LoVo (cell line): ENCODE data around the gene PDGFC.

ENCODE experiments used
- DNase-seq: peaks from one replicate; pipeline ENCODE4 v3.0.0-alpha.2; 2016; ENCODE audit warnings: low spot score

PDGFC gene

GRCh38 chr4:156782491-156782890 lies 189.1 kb downstream of the PDGFC start:
- no peak for DNase-seq

GRCh38 chr4:156781852-156782251 lies 189.7 kb downstream of the PDGFC start:
- DNase-seq, result peak; percentile 22

DNA sequence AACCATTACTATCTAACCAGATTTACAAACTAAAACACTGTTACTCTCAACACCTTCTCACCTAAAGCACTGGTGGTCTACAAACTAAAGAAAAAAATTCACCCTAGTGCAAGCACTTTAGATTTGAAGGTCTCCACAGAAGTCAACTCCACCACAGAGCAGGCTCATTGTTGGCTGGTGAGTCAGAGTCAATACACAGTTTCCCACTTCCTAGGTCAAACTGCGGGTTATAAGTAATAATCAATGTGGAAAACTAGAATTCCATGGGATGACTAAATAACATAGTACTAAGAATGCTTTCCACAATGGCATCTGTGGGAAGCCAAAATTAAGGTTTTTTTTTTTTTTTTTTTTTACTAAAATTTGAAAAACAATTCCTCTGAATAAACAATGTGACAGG lies 191.8 kb downstream of the PDGFC start:
- DNase-seq, result no peak

GRCh38 chr4:156779042-156779441 lies 192.6 kb downstream of the PDGFC start:
- DNase-seq, result no peak

DNA sequence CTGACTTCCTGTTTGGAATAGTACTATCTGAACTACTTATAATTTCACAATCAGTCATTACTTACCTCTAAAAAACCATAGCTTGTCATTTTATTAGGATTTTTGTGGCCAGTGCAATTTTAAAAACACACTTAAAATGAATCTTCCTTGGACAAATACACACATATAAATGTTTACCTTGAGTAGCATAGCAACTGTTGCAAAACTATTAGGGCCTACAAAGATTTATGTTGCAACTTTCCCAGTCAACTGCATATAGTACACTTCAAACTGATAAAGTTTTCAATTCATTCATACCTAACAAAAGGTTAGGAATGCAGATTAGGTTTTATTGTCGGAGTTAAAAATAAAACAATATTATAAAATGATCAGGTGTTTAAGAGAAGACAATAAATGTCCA lies 193.0 kb downstream of the PDGFC start:
- no peak for DNase-seq

DNA sequence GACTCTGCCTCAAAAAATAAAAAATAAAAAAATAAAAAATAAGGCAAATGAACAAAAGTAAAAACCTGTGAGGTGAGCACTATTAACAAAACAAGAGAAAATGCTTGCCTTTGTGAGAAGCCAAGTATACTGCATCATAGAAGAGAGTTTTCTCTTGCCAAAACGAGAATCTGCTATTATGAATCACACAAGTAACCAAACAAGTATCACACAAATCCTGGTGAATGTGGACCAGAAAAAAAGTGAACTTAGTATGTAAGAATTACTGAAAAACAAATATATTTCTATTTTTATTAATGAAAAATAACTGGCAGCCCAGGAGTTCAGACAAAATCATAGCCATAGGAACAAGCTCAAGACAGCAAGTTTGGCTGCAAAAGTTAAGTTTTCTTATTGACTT lies 193.5 kb downstream of the PDGFC start:
- DNase-seq, result no peak

- DNase-seq, result no peak
Measured at GRCh38 chr4:156775813-156776212, 195.8 kb downstream of the PDGFC start.

GRCh38 chr4:156774422-156774821 lies 197.2 kb downstream of the PDGFC start:
- no peak for DNase-seq

DNA sequence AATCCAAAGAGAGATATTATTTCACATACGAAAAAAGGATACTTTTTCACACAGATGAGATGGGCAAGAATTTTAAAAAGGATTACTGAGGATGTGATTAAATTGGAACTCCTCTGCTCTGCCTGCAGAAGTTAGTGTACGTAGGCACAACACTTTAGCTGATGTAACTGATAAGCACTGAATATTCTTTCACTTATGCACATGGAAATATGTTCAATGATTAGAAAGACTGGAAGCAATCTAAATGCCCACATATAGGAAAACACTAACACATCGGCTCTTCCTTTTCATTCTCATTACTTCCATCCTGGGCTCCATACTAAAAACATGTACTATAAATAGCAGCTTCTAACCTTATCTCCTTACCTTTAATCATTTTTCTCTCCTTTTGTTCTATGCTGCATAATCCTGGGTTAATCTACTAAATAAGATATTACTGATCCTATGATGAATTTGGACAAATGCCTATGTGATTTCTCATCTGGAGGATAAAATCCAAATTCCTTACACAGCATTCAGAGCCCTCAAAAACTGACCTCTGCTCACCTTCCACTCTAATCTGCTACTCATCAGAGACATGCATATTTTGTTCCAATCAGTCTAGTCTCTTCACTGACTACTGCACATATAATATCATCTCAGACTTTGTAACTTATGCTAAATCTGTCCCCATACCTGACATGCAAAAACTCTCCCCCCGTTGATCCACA lies 197.8 kb downstream of the PDGFC start:
- no peak for DNase-seq

GRCh38 chr4:156771171-156771837 lies 200.3 kb downstream of the PDGFC start:
- peak; percentile 57 for DNase-seq

- no peak for DNase-seq
Measured at GRCh38 chr4:156770140-156770539, 201.5 kb downstream of the PDGFC start.

- no peak for DNase-seq
Measured at GRCh38 chr4:156767911-156768415, 203.6 kb downstream of the PDGFC start.

GRCh38 chr4:156766846-156767245 lies 204.8 kb downstream of the PDGFC start:
- DNase-seq, result no peak

GRCh38 chr4:156765277-156765676 lies 206.3 kb downstream of the PDGFC start:
- DNase-seq, result no peak

- DNase-seq, result no peak
Measured at GRCh38 chr4:156764846-156765245, 206.8 kb downstream of the PDGFC start.

DNA sequence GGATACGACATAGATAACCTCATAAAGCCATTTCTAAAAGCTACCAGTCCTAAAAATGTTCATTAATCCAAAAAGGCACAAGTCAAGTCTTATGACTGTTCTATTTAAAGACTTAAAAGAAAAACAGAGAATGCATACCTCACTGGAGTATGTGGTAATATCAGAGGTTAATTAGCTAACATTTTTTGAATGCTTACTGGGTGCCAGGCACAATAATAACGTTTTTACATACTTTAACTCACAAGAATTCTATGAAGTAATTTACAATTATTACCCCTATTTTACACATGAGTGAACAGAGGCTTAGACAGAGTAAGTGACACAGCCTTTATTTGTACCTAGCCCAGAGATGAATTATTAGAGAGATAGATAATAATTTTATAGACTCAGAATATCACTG lies 207.5 kb downstream of the PDGFC start:
- no peak for DNase-seq

DNA sequence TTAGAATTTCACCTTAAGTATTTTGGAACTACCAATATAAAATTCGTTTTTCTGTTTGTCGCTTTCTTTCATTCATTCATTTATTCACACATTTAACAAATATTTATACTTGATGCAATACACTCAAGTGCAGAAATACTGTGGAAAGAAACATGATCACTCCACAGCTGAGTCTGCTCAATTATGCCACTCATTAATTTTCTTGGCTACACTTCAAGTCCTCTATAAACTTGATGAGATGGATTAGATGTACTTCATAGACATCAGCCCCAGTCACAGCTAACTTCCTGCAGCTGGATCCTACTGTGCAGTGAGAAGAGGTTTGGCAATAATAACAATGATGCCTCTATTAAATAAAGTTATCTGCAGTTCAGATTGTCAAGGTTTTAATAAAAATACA lies 208.1 kb downstream of the PDGFC start:
- DNase-seq, result no peak

GRCh38 chr4:156762851-156763250 lies 208.7 kb downstream of the PDGFC start:
- DNase-seq, result no peak

- no peak for DNase-seq
Measured at GRCh38 chr4:156756118-156756517, 215.5 kb downstream of the PDGFC start.

- DNase-seq, result no peak
Measured at GRCh38 chr4:156754832-156755570, 216.6 kb downstream of the PDGFC start.

DNA sequence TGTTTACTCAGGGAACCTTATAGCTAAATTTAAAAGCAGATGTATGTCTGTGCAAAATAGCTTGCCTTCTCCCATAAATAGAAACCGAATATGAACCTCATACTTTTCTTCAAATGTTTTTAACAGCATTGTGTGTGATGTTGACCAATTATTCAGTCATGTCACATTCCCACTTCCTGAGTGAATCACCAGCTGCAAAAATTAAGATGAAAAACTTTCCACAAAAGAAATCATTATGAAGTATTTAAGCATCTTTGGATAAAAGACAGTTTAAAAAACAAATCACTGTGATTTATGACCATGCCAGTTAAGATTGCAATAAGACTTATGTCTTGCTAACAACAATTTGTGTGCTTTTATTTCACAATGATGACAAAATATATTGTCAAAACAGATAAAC lies 220.1 kb downstream of the PDGFC start:
- DNase-seq, result no peak

GRCh38 chr4:156749426-156750403 lies 221.9 kb downstream of the PDGFC start:
- no peak for DNase-seq
